BLaER1 (cell line): ENCODE data around the gene PHAF1.

Experiments
- H3K27ac ChIP-seq: shearing (Covaris generic); formaldehyde crosslinking; 2 replicates; pipeline ENCODE4 v1.8.1; 2022
- H3K27me3 ChIP-seq: shearing (Covaris generic); formaldehyde crosslinking; 2 replicates; pipeline ENCODE4 v1.8.1; 2022
- H3K36me3 ChIP-seq: shearing (Covaris generic); formaldehyde crosslinking; 2 replicates; pipeline ENCODE4 v1.8.1; 2022
- H3K4me1 ChIP-seq: shearing (Covaris generic); formaldehyde crosslinking; 2 replicates; pipeline ENCODE4 v1.8.1; 2022
- H3K4me2 ChIP-seq: shearing (Covaris generic); formaldehyde crosslinking; 2 replicates; pipeline ENCODE4 v1.8.1; 2022
- H3K4me3 ChIP-seq: shearing (Covaris generic); formaldehyde crosslinking; 2 replicates; pipeline ENCODE4 v1.8.1; 2022
- H3K9ac ChIP-seq: shearing (Covaris generic); formaldehyde crosslinking; 2 replicates; pipeline ENCODE4 v1.8.1; 2022
- H3K9me3 ChIP-seq: shearing (Covaris generic); formaldehyde crosslinking; 2 replicates; pipeline ENCODE4 v1.8.1; 2022
- H4K20me1 ChIP-seq: shearing (Covaris generic); formaldehyde crosslinking; 2 replicates; pipeline ENCODE4 v1.8.1; 2022
- Cebpa-rat ChIP-seq: shearing (Covaris generic); IDR thresholded peaks from 2 replicates; pipeline ENCODE4 v1.8.1; 2022

PHAF1 gene

DNA sequence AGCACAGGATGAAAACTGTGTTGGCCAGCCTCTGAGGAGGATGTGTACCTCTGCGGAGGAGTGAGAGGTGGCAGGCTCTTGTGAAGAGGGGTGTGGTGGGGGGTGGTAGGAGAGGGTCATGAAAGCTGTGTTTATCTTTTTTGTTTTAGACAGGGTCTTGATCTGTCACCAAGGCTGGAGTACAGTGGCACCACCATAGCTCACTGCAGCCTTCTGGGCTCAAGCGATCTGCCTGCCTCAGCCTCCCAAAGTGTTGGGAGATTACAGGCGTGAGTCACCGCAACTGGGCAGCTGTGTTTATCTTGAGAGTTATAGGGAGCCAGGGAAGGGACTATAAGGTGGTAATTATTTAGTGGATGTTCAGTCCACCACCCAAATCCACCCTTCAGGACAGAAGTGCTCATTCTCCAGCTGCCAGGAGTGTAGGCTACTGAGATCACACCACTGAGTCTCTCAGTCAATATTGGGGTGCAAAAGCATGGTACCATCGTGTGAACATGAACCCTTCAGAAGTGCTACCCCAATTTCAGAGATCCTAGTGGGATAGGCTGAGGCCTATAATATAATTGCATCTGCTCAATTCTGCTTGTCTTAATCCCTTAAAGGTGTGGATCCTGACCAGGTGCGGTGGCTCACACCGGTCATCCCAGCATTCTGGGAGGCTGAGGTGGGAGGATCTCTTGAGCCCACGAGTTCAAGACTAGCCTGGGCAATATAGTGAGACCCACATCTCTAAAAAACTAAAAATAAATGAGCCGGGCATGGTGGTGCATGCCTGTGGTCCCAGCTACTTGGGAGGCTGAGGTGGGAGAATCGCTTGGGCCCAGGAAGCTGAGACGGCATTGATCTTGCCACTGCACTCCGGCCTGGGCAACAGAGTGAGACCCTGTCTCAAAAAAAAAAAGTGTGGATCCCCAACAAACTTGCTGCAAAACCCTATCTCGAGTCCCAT lies 81.0 kb downstream of the PHAF1 start:
- no peak overlapping the region for H3K9ac ChIP-seq
- peaks cover 46% of the 10 kb centered on the region for H3K4me1 ChIP-seq
- TF ChIP-seq Cebpa-rat: no peak
- peak overlapping the region; percentile 96; the same call in 1 of the 2 replicates for H3K4me2 ChIP-seq
- no peak overlapping the region for H3K4me3 ChIP-seq
- peaks cover 28% of the 10 kb centered on the region for H3K36me3 ChIP-seq
- peaks cover 6% of the 10 kb centered on the region; the same call in 1 of the 2 replicates for H3K27me3 ChIP-seq
- no peaks in the 10 kb centered on the region for H3K9me3 ChIP-seq
- no peak overlapping the region for H3K27ac ChIP-seq
- peaks cover 35% of the 10 kb centered on the region for H4K20me1 ChIP-seq

DNA sequence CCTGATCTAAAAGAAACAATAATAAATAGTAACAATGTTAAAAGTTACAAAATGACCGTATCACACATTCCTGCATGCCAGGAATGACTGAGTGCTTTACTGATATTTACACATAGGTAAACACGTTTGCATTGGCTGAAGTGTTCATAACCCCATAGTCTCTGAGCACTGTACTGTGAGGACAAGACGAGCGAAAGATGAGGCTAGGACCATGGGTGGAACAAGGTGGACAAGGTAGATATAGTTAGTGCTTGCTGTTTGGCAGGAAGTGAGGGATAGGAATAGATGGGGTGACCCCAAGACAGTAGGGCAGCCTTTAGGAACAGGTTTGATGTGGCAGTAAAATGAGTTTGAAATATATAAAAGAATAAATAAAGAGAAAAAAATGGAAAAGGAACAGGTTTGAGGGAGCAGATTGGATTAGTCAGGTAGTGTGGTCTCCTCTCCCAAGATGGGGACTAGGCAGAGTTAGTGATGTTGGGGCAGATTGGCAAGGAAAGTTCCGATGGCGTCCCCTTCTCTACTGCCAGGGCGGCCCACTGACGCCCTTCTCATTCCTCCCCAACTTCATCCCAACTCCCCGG lies 81.8 kb downstream of the PHAF1 start:
- Histone ChIP-seq H3K27me3 (no peaks in the 10 kb centered on the region), H4K20me1 (peaks cover 43% of the 10 kb centered on the region), H3K36me3 (peaks cover 36% of the 10 kb centered on the region), H3K9ac (no peak overlapping the region), H3K9me3 (no peaks in the 10 kb centered on the region), H3K4me3 (peak overlapping the region; percentile 100), H3K4me2 (peak overlapping the region; percentile 96), H3K4me1 (peaks cover 45% of the 10 kb centered on the region), H3K27ac (no peak overlapping the region; the same call in 1 of the 2 replicates)
- TF ChIP-seq Cebpa-rat: no peak

DNA sequence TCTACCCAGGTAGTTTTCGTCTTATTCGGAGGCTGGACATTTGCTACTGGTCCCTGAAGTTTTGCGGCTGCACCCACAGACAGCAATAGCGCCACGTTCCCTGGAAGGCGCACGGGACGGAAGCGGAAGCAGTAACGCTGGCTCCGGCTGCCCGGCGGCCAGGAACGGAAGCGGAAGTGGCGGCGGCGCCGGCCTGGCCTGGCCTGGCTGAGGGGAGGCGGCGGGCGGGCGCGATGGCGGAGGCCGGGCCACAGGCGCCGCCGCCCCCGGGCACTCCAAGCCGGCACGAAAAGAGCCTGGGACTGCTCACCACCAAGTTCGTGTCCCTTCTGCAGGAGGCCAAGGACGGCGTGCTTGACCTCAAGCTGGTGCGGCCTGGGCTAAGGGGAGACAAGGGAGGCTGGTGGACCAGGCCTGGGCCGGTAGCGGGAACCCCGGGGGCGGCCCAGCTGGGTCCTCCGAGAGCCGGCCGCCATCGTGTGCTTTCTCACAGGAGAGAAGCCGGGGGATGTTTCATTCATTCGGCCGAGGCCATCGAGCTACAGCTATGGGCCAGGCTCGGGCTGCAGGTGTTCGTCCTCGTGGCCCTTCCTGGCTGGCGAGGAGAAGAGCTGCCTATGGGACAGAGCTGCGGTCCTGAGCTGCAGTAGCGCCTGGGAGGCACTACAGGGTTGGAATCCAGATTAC lies 82.4 kb downstream of the PHAF1 start, which contains the start of gene E2F4:
TSS of gene E2F4 (plus strand) at position 161 of the 687 bp plus-strand sequence. CDS start at position 234, 73 bp downstream.
- H3K4me2 ChIP-seq: peak within 1 kb of the TSS; percentile 96
- no peak for TF ChIP-seq Cebpa-rat
- no peaks in the 10 kb centered on the region for H3K27me3 ChIP-seq
- peak within 1 kb of the TSS; percentile 99 for H3K9ac ChIP-seq
- H3K36me3 ChIP-seq: peaks cover 42% of the 10 kb centered on the region
- H3K4me1 ChIP-seq: peaks cover 51% of the 10 kb centered on the region
- peak within 1 kb of the TSS; percentile 97 for H3K27ac ChIP-seq
- no peaks in the 10 kb centered on the region for H3K9me3 ChIP-seq
- H4K20me1 ChIP-seq: peaks cover 49% of the 10 kb centered on the region
- peak within 1 kb of the TSS; percentile 100 for H3K4me3 ChIP-seq

DNA sequence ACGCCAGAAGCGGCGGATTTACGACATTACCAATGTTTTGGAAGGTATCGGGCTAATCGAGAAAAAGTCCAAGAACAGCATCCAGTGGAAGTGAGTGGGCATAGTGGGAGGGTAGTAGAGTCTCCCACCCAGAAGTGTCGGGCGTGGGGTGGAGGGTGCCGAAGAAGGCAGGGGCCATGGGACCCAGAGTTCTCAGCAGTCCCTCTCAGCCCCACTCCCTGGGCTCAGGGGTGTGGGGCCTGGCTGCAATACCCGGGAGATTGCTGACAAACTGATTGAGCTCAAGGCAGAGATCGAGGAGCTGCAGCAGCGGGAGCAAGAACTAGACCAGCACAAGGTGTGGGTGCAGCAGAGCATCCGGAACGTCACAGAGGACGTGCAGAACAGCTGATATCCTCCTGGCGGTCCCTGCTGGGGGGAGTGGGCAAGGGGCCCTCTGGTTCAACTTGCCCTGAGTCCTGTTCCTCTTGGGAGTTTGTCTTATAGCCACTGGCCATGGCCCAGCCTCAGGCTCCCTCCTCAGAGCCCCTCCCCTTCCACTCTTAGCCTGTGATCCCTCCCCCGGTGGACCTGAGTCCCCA lies 83.1 kb downstream of the PHAF1 start:
- Histone ChIP-seq H3K4me3 (peak overlapping the region; percentile 100), H3K36me3 (peaks cover 50% of the 10 kb centered on the region), H3K9me3 (no peaks in the 10 kb centered on the region), H3K4me1 (peaks cover 58% of the 10 kb centered on the region), H4K20me1 (peaks cover 57% of the 10 kb centered on the region), H3K27me3 (no peaks in the 10 kb centered on the region), H3K9ac (peak overlapping the region; percentile 99), H3K4me2 (peak overlapping the region; percentile 96), H3K27ac (peak overlapping the region; percentile 97)
- TF ChIP-seq Cebpa-rat: no peak

DNA sequence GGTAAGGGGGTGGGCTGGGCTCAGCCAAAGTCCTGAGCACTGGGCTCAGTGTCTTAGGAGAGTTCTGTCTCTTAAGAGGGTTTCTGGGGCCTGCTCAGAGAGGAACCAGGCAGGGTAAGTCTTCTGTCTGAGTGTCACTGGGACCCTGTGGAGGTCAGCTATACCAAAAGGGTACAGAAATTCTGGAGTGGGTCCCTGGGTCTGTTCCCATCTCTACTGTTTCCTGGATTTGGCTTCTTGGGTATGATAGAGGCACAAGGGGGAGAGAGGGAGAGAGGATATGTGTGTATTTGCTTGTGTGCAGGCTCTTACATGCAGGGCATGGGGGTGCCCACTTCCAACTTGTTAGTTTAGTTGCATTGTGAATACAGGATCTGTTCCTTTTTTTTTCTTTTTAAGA lies 83.8 kb downstream of the PHAF1 start:
- Histone ChIP-seq H4K20me1 (peaks cover 63% of the 10 kb centered on the region), H3K36me3 (peaks cover 54% of the 10 kb centered on the region), H3K9ac (peak overlapping the region; percentile 99), H3K27ac (peak overlapping the region; percentile 97; the same call in 1 of the 2 replicates), H3K4me1 (peaks cover 65% of the 10 kb centered on the region), H3K27me3 (no peaks in the 10 kb centered on the region), H3K9me3 (no peaks in the 10 kb centered on the region), H3K4me2 (peak overlapping the region; percentile 96), H3K4me3 (peak overlapping the region; percentile 100)
- no peak for TF ChIP-seq Cebpa-rat

DNA sequence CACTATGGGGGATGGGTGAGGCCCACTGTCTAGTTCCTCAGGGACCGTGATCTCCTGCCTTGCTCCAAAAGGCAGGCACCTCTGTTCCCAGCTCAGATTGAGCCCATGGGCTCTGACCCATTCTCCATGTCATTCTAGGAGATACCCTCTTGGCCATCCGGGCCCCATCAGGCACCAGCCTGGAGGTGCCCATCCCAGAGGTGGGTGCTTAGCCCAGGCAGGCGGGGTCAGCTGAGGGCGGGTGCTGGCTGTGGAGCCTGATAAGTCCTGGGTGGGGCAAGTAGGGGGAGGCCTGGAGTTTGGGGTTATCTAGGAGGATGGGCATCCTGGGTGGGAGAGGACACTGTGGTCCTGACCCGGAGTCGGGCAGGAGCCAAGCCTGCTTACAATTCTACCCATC lies 84.5 kb downstream of the PHAF1 start:
- Histone ChIP-seq H3K27ac (no peak overlapping the region), H4K20me1 (peaks cover 68% of the 10 kb centered on the region), H3K27me3 (no peaks in the 10 kb centered on the region), H3K36me3 (peaks cover 58% of the 10 kb centered on the region), H3K4me1 (peaks cover 72% of the 10 kb centered on the region), H3K9me3 (no peaks in the 10 kb centered on the region), H3K9ac (no peak overlapping the region; the same call in 1 of the 2 replicates), H3K4me2 (peak overlapping the region; percentile 96), H3K4me3 (no peak overlapping the region)
- TF ChIP-seq Cebpa-rat: no peak

DNA sequence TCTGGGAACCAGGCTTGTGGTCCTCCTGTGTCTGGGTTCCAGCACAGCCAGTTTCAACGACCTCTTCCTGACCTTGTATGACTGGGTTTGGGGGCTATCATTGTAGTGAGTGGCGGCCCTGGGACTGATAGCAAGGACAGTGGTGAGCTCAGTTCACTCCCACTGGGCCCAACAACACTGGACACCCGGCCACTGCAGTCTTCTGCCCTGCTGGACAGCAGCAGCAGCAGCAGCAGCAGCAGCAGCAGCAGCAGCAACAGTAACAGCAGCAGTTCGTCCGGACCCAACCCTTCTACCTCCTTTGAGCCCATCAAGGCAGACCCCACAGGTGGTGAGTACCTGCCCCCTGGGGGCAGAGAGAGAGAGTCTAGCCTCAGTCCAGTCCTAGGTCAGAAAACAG lies 85.9 kb downstream of the PHAF1 start:
- peaks cover 65% of the 10 kb centered on the region for H3K36me3 ChIP-seq
- H3K27me3 ChIP-seq: no peaks in the 10 kb centered on the region
- peaks cover 68% of the 10 kb centered on the region for H4K20me1 ChIP-seq
- H3K9me3 ChIP-seq: no peaks in the 10 kb centered on the region
- no peak overlapping the region for H3K4me2 ChIP-seq
- H3K4me3 ChIP-seq: no peak overlapping the region
- no peak for TF ChIP-seq Cebpa-rat
- peaks cover 58% of the 10 kb centered on the region for H3K4me1 ChIP-seq
- H3K9ac ChIP-seq: no peak overlapping the region
- H3K27ac ChIP-seq: no peak overlapping the region

DNA sequence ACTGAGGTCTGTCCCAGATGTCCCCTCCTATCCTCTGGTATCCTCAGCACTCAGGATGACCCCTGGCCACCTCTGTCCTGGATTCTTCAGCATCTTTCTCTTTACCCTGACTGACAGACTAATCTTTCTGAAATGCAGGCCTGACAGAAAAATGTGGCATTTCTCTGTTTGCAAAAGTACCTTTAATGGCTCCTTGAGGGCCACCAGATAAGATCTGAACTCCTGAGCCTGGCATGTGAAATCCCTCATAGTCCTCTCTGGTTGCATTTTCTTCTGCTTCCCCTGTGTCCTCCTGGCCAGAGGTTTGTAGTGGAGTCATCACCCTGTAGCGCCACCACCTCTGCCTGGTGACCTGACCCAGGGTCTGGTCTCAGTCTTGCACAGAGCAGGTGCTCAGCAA lies 87.1 kb downstream of the PHAF1 start:
- Histone ChIP-seq H3K36me3 (peaks cover 77% of the 10 kb centered on the region), H3K27me3 (no peaks in the 10 kb centered on the region), H3K9me3 (no peaks in the 10 kb centered on the region), H3K4me1 (peaks cover 46% of the 10 kb centered on the region), H3K27ac (0 out of 2 replicates have a peak overlapping the region, but pooled peaks have one; percentile 39), H3K4me3 (no peak overlapping the region), H3K4me2 (no peak overlapping the region), H4K20me1 (peaks cover 68% of the 10 kb centered on the region), H3K9ac (peak overlapping the region; percentile 43; the same call in 1 of the 2 replicates)
- no peak for TF ChIP-seq Cebpa-rat

DNA sequence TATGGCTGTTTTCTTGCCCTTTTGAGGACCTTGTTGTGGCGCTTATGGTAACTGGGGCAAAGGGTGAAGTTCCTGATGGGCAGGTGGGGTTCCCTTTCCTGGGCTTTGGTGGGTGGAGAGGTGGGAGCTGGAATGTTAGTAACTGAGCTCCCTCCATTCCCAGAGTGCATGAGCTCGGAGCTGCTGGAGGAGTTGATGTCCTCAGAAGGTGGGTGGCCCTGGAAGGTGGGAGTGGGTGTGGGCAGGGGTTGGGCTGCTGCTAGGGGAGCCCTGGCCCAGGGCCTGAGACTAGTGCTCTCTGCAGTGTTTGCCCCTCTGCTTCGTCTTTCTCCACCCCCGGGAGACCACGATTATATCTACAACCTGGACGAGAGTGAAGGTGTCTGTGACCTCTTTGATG lies 88.0 kb downstream of the PHAF1 start:
- H3K9me3 ChIP-seq: no peaks in the 10 kb centered on the region
- H3K36me3 ChIP-seq: peaks cover 86% of the 10 kb centered on the region
- no peaks in the 10 kb centered on the region for H3K27me3 ChIP-seq
- H3K9ac ChIP-seq: peak overlapping the region; percentile 43; the same call in 1 of the 2 replicates
- TF ChIP-seq Cebpa-rat: no peak
- peak overlapping the region; percentile 39; the same call in 1 of the 2 replicates for H3K27ac ChIP-seq
- H4K20me1 ChIP-seq: peaks cover 62% of the 10 kb centered on the region
- H3K4me1 ChIP-seq: peaks cover 44% of the 10 kb centered on the region
- no peak overlapping the region for H3K4me3 ChIP-seq
- H3K4me2 ChIP-seq: peak overlapping the region; percentile 60
